Measurements from ENCODE around the gene ICA1.

The ICA1 gene

DNA sequence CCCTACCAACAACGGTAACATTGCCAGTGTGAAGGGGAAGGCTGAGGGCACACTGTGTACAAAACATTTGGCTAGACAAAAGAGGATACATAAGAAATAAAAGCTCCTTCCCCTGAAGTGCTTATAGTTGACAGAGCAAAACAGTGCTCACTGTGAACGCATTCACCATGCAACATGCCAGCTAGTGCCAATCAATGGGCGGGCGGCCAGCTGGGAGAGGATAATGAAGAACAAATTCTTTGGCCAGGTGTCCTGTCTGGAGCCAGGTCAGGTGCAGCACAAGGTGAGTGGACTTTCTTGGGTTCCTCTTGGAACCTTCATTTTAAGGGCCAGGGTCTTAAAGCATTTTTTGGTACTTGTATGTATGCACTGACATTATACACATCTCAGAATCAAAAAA, 106.1 kb downstream of the ICA1 start:
- no peak for DNase-seq

DNA sequence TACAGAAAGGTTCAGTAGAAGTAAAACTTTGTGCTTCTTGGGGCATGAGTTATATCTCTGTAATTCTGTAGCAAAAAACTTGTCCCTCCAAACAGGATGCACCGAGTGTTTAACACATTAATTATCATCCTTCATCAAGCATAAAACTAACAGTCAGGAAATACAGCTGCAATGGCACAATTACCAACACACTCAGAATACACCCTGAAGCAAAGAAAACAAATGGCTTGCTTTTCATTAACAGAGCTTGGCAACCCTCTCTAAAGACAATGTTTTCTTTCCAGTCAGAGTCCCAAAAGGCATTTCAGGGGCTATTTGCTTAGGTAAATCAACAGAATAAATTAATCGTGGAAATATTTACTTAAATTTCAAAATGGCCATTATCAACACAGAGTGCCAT, 107.7 kb downstream of the ICA1 start:
- no peak for DNase-seq

DNA sequence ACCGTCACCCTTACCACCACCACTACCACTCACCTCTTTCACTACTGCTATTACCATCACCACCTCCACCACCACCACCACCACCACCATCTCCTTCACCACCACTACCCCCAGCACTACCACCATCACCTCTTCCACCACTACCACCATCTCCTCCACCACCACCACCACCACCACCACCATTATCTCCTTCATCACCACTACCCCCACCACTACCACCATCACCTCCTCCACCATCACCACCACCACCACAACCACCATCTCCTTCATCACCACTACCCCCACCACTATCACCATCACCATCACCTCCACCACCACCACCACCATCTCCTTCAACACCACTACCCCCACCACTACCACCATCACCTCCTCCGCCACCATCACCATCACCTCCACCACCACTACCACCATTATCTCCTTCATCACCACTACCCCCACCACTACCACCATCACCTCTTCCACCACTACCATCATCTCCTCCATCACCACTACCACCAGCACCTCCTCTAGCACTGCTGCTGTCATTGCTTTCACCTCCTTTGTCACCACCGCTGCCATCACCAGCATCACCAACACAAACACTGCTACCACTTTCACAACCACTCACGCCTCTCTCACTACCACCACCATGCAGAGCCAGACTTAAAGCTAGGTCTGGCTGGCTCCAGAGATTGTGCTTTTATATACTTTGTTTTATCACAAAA, 109.3 kb downstream of the ICA1 start:
- DNase-seq, result no peak

DNA sequence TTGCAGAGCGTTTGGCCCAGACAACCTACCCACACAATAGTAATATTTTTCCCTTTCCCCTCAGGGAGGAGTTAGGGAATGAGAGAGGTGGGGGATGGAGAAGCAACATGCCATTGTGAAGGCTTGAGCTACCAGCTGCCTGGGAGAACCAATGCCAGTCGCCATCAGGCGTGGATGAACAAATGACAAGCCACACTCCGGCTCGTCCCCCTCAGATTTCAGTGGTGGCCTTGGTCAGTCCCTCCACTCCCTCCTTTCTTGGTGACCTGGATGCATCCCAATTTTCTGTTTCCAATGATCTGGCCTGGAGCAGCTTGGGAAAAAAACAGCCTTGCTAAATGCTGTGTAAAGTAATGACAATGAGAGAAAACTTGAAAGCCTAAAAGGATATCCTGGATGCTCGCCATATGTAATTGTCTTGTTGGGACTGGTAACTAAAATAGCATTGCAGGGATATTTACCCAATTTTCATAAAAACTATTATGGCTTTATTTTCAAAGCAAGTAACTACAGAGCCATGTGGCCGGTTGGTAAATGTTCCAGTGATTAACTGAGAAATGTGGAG, 110.7 kb downstream of the ICA1 start:
- no peak for DNase-seq

DNA sequence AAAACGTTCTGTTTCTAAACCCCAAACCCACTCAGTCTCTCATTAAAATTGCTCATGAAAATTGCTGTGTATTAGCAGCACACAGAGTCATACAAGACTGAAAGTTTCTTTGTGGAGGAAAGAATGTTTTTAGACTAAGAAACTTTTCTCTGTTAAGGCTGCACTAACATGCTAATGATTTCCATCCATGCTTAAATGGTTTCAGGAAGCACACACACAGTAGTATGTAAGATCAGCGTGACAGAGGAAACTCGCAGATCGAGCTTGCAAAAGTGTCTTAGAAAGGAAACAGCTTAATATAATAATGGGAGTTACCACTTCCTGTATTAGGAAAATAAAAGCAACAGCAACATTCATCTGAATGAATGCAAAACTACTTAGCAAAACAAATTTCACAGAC, 112.7 kb downstream of the ICA1 start:
- peak; percentile 83 for DNase-seq

DNA sequence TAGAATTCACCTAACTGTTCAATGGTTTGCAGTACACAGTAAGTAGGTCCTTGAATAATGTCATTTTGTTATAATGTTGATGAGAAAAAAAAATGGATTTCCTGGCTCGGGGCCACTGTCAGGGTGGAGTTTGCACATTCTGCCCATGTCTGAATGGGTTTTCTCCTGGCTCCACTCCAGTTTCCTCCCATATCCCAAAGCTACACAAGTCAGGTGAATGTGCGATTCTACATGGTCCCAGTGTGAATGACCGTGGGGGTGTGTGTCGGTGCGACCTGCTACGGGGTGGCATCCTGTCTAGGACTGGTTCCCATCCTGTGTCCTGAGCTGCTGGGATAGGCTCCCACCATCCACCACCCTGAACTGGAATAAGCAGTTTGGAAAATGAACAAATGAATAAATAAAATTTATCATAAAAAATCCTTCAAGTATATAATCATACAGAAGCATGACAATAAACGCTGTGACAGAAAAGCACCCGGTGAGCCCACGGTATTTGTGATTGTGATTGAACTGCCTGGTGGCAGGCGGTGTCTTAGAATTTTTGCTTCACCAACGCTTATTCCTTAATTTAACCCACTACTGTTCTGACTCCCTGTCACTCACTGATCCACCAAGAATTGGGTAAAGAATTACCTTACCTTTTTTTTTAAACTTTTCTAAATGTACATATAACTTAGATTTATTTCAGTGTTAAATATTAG, 114.1 kb downstream of the ICA1 start:
- DNase-seq, result no peak

DNA sequence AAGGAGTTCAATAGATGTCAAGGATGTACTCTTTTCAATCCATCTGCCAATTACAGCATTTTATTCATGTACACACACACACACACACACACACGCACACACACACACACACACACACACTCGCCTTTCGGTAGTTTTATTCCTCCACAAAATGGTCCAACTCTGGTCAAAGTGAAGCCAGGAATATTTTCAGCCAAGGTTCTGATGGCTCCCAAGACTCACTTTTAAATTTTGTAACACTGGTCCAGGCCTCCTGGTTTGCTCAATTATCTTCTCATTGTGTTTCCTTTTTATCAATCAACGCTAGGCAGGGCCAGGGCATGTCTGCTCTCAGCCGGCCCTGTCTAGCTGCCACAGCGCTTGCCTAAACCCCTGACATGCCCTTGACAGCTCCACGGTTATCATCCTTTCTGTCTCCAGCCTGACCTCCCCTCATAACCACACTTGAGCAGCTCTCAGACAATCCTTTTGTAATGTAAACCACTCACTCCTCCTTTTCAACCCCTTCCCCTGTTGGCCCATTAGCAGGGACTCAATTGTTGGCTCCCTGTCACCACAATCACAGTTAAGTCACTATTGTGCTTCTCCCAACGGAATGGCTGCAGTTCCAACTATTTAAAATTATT, 115.1 kb downstream of the ICA1 start:
- no peak for DNase-seq

DNA sequence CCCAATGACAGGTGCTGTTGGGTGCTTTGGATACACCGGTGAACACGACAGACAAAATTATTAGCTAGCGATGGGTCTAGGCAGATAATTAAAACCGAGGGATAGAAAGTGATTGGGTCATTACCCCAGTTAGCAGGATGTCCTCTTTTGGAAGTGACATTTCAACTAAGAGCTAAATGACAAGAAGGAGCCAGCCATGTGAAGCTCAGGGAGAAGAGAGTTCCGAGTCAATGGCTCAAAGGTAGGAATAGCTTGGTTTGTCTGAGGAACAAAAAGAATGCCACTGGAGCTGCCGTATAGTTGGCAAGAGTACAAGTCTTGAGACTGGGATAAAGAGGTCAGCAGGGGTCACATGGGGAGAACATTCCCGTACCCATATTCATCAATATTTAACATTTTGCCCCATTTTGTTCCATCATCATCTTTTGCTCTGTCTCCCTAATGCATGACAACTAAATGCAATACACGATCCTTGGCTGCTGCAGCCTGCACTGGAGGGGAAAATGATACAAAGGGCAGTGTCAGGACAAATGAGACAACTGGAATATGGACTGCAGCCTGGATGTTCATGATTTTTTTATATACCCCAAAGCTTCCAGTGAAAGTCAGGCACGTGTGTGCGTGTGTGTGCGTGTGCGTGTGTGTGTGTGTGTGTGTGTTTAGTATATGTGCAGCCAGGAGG, 115.7 kb downstream of the ICA1 start:
- no peak for DNase-seq

DNA sequence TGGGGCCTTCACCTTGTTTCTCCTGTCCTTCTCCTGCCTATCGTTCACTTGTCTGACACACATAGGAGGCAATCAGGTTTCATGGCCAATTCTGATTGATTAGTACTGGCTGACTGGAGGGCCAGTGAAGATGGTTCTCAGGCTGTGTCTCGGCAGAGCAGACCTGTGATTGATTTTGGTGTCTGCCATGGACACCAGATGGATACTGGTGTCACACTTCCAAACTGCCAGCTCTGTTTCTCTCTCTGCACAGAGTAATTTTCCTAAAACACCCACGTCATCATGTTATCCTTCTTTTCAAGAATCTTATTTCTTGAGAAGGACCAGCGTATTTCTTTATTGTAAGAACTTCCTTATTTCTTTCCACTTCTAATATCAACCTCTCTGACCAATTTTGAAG, 117.1 kb downstream of the ICA1 start:
- DNase-seq, result no peak

DNA sequence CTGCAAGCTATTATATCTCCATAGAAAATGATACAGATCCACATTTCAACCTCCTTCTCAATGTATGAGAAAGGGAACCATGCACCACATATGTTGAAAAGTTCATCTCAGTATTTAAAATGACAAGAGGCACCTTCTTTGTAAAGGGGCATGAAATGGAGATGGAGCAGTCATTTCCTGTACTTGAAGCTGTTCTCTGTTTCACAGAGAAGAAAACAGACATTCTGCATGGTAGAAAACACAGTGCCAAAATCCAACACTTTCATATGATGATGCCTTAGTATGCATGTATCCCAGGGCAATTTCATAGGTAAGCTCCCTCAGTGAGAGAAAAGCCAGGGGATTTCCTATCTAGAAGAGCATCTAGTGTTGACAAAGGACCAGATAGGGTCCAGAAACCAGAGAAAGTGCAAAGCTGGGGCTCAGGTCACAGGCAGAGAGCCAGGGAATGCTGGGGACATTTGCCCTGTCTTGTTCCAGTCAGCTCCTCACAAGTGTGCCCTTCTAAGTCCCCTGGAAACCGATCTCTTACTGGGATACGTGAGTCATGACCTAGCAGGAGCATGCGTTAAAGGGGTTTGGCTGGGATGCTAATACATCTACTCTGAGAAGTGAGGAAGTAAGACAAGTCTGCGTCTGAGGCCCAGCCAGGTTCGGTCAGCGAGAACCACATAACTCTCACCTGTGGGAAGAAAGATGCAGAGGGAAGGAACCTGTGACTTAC, 118.7 kb downstream of the ICA1 start:
- DNase-seq, result no peak

DNA sequence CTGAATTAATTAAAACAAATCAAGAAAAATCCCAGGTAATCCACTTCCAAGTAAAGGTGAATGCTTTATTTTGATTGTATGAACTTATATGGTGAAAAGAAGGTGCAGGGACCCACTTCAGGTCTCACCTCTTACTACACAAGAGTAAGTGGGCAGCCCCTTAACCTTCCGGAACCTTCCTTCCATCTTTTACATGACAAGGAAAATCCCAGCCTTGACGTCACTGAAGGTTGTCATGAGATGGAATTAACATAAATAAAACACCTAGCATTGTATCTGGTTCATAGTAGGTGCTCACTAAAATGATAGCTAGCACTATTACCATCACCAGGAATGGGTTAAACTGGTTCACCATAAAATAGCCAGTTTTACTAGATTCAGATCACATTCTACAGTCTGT, 119.5 kb downstream of the ICA1 start:
- DNase-seq, result no peak

DNA sequence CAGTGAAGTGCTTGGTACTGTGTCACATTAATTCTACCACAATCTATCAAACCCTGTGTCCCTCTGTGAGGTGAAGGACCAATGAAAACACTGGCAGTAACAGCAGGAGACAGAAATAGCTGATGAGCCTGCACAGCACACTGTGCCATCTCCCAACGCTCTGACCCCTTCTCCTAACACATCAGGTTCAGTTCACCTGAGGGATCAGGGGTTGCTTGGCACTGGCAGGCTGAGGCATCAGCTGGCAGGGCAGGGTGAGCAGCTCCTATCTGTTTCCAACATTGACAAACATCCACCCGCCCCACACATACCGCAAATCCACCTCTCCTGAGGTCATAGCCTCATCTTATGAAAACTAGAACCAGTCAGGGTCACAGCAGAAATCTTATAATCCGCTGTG, 120.9 kb downstream of the ICA1 start:
- DNase-seq, result no peak

DNA sequence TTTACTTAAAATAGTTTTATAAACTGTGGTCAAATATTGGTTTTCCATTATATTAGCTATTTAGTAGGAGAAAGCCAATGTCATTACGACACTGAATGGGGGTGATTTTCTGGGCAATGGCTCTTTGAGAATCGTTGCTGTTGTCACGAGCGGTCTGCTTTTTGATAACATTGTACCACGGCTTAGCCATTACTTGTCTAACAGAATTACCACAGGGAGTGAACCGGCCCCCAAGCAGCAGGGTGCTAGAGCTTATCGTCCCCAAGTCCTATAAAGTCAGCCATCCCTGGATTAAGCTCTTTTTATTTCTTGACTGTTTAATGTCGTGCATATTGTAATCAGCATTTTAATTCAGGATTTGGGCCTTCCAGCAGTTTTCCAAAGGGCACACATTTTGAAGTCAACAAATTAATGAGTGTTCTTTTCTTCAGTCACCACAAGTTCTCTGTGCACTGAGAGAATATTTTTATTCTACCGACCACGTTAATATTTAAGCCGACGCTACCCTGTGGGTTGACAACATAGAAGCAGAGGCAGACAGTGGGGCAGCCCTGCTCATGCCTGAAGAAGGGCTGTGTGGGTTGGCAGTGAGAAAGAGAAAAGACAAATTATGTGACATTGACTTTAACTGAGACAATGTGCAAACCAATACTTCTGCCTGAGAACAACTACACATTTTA, 125.8 kb downstream of the ICA1 start:
- no peak for DNase-seq

DNA sequence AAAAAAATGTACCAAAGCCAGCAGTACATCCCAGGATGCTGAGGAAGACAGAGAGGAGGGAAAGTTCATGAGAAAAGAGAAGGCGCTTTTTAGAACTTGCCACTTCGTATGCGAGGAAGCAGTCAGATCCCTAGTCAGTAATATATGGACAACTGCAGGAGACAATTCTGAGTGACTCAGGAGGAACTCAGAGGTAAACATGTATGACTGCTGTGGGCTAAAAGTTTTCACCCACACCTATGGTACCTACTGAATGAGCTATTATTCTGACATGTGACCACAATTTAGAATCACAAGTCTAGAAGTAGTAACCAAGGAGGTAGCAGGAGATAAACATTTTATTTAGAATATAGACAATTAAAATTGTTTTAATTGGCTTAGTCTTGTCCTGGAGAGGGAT, 126.5 kb downstream of the ICA1 start:
- DNase-seq, result no peak

DNA sequence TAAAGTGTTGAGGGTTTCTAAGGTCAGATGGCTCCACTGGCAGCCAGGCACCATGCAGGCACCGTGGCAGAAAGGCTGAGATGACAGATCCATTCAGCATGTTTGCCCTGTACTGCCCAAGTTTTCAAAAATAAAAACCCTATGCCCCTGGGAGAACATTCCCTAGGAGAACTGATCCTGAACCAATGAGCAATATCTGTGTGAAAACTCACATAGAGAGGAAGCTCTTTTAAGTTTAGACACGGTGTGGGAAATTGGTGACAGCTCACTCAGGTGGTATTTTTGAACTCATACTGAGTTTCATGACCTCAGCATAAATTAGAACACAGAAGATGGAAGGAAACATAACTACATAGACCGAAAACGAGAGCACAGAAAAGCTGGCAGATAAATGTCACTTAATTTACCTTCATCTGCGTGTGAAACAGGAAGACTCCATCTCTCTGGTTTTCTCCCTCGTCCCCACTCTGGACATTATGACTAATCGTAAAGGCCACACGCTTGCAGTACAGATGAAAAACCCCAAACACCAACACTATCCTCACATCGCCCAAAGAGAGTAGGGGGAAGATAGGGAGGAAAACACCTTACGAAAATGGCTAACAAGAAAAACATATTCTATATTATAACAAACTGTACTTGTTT, 127.8 kb downstream of the ICA1 start:
- DNase-seq, result no peak

DNA sequence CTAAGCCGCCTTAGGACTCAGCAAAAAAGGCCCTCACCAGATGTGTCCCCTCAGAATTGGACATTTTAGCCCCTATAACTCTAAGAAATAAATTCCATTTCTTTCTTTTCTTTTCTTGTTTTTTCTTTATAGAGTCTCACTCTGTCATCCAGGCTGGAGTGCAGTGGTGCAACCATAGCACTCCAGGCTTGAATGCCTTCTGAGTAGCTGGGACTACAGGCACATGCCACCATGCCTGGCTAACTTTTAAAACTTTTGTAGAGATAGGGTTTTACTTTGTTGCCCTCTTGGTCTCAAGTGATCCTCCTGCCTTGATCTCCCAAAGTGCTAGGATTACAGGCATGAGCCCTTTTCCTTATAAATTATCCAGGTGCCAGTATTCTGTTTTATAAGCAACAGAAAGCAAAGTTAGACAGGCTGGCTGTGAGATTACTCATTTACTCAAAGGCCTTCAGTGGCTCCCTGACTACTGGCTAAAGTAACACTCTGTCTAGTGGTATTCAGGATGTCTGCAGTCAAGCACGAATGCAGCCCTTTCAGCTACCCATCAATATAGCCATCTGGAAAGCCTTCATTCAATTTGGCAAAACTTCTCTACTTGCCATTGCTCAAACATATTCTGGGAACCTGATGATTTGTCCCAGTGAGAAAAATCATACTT, 128.6 kb downstream of the ICA1 start:
- DNase-seq, result no peak

DNA sequence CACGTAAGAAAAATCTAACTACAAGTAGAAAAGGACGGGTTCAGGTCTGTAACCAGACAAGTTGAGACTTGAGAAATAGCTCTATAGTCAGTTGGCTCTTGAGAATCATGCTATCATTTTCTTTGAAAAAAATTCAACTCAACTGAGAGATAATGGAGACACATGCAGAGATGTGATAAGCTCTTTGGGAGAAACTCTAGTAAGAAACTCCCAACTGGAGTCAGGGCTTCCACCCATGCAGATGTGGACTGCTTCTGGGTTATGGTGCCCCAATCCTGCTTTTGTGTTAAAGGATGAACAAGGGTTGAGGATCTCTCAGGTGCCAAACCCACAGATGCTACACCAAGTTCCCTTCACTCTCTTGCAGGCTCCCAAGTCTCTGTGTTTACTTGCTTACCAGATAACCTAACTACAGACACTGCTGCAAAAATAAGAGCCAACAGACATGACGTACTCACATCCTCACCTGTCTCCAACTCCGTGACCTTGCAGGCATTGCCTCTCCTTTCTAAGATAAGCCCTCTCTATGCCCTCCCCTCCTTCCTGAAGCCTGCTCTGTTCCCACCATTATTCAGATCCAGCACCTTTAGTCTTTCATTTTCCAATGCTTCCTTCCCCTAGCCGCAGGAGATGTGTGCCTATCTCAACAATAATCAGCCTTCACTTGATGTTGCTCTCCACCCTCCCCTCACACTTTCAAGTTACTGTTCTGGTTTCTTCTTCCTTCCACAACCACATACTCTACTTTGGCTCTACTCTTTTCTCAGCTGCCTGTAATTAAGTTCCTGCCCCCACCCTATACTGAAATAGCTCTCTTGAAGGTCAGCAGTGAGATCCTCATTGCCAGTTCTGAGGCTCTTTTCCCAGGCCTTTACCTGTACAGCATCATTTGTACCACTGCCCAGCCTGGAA, 130.0 kb downstream of the ICA1 start:
- no peak for DNase-seq

DNA sequence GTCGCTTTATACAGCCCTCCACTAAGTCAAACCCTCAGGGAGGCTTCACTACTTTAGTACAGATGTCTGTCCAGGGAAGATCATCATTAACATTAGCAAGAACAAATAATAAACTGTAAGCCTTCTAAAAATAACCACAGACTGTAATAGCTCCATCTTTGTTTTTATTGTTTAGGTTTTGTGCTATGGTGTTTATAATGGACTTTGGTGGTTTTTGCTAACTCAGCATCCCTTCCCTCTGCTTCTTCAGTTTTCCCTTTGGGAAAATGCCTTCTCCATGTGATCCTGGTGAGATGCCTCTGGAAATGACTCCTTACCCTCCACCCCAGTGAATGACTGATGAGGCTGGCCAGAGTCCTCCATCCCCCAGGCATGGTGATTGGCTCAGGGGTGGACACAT, 131.3 kb downstream of the ICA1 start:
- DNase-seq, result no peak

DNA sequence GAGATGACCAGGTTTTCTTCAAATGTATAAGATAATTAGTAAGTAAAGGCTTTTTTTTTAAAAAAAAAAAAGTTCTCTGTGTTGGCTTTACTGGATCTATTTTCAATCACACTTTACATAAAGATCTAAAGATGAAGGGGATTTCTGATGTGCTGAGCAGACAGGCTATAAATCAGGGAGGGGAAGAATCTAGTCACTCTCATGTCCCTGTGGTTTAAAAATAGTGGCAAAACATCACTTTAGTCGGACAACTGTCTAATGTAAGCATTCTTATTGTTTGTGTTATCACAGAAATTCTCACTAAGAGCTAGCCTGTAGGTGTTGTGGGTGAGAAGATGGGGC, 132.7 kb downstream of the ICA1 start:
- DNase-seq, result no peak
